SJSA1 (cell line): ENCODE results near the gene MYL1. TPM values are rescaled to one million over a fixed set of nuclear protein-coding genes. Genes with fewer than 3 reads are reported as not detected.

Experiments used
- DNase-seq, 2 experiments: peaks; one replicate each; pipeline ENCODE4 v3.0.0-alpha.2; 2015 to 2020; ENCODE audit warnings: low spot score in 2 of 2, low read depth in 1 of 2
- H3K27ac ChIP-seq: fragments of 250-450 bp; sonication (Bioruptor Pico); 2 replicates; pipeline ENCODE4 v1.5.1; 2020; ENCODE audit warnings: mild to moderate bottlenecking, moderate library complexity
- H3K27me3 ChIP-seq: fragments of 250-450 bp; sonication (Bioruptor Pico); replicated peaks from 2 replicates; pipeline ENCODE4 v1.5.1; 2020; ENCODE audit warnings: mild to moderate bottlenecking, moderate library complexity
- H3K36me3 ChIP-seq: fragments of 250-450 bp; sonication (Bioruptor Pico); 2 replicates; pipeline ENCODE4 v1.5.1; 2020; ENCODE audit warnings: mild to moderate bottlenecking
- H3K4me1 ChIP-seq: fragments of 250-450 bp; sonication (Bioruptor Pico); replicated peaks from 2 replicates; pipeline ENCODE4 v1.6.1; 2021; ENCODE audit warnings: mild to moderate bottlenecking
- H3K4me3 ChIP-seq: fragments of 250-450 bp; sonication (Bioruptor Pico); 2 replicates; pipeline ENCODE4 v1.5.1; 2020; ENCODE audit warnings: mild to moderate bottlenecking
- H3K9me3 ChIP-seq: fragments of 250-450 bp; sonication (Bioruptor Pico); replicated peaks from 2 replicates; pipeline ENCODE4 v1.5.1; 2020; ENCODE audit warnings: mild to moderate bottlenecking
- total RNA-seq: library from RNA; depleted of rRNA; stranded (reverse); fragments of >200 nt; shearing (Covaris generic); gene quantifications from 2 replicates; pipeline ENCODE4 v1.2.3, GENCODE V29; 2014; rRNA removed

Gene MYL1
- not detected in 2 replicates for total RNA-seq

DNA sequence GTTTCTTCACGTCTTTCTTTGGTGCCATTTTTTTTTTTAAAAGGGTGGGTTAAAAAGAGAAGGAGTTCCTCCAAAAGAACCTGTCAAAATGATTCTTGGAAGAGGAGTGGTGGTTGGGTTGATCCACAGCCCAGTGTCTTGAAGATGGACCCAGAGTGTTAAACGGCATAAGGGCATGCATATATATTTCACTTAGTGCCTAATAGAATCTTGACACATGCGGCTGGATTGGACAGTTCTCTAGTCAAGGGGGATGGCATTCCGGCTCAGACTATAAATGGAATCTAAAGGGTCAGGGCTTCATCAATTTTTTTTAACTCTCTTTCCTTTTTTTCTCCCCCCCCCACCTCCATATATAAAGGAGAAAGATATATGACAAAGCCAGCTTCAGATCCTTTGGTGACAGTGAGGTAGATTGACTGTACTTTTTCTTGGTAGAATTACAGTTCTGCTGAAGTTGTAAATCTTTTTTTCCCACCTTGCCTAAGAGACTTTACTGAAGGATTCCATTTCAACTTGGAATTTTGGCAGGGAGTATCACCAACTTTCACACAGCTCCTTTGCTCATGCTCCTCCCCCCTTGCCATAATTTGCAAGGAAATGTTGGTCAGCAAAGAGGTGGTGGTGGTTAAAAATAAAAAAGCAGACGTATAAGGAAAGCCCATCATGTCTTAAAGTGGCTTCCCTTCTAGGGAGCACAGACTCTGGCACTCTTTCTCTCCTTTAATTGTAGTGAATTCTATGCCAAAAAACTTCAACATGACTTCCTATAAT lies at the start of gene MYL1:
TSS of gene MYL1 (minus strand) at position 160 of the 774 bp plus-strand sequence. CDS start at position 28, 132 bp downstream.
- no peaks in the 10 kb centered on the region for H3K27me3 ChIP-seq
- no peak within 1 kb of the TSS for H3K27ac ChIP-seq
- no peak for DNase-seq
- no peaks in the 10 kb centered on the region for H3K9me3 ChIP-seq
- no peaks in the 10 kb centered on the region for H3K36me3 ChIP-seq
- H3K4me3 ChIP-seq, result no peak within 1 kb of the TSS
- no peaks in the 10 kb centered on the region for H3K4me1 ChIP-seq

DNA sequence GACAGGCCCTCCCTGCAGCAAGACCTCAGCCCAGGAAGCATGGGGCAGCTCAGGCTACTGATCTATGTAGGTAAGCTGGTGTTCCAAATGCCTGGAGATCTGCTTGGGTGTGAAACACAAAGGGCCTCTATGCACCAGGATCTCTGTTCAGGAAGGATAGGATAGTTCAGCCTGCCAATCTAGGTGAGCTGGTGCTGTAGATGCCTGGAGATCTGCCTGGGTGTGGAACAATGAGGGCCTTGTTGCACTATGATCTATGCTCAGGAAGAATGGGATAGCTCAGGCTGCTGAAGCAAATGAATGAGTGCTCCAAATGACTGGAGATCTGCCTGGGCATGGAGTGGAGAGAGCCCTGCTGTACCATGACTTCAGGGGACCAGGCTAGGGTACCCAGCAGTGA lies 48.9 kb upstream of the MYL1 start:
- DNase-seq, result no peak
- H3K27ac ChIP-seq, result no peak overlapping the region
- H3K4me1 ChIP-seq, result peaks cover 16% of the 10 kb centered on the region
- H3K4me3 ChIP-seq, result no peak overlapping the region
- H3K36me3 ChIP-seq, result no peaks in the 10 kb centered on the region
- no peaks in the 10 kb centered on the region for H3K9me3 ChIP-seq
- no peaks in the 10 kb centered on the region for H3K27me3 ChIP-seq

- H3K9me3 ChIP-seq, result no peaks in the 10 kb centered on the region
- H3K4me1 ChIP-seq, result peaks cover 16% of the 10 kb centered on the region
- no peaks in the 10 kb centered on the region for H3K36me3 ChIP-seq
- H3K4me3 ChIP-seq, result no peak overlapping the region
- H3K27ac ChIP-seq, result no peak overlapping the region
- no peaks in the 10 kb centered on the region for H3K27me3 ChIP-seq
- no peak for DNase-seq
These were observed 48.3 kb upstream of the MYL1 start for GRCh38 chr2:210363261-210363660.

DNA sequence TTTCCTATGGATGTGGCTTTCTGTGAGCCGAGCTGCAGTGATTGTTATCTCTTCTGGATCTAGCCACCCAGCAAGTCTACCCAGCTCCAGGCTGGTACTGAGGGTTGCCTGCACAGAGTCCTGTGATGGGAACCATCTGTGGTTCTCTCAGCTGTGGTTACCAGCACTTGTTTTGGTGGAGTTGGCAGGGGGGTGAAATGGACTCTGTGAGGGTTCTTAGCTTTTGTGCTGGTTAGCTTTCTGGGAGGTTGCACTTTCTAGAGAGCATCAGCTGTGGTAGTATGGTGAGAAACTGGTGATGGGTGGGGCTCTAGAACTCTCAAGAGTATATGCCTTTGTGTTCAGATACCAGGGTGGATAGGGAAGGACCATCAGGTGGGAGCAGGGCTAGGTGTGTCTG lies 45.4 kb upstream of the MYL1 start:
- no peaks in the 10 kb centered on the region for H3K4me1 ChIP-seq
- DNase-seq, result no peak
- H3K27me3 ChIP-seq, result no peaks in the 10 kb centered on the region
- H3K27ac ChIP-seq, result no peak overlapping the region
- no peaks in the 10 kb centered on the region for H3K9me3 ChIP-seq
- H3K36me3 ChIP-seq, result no peaks in the 10 kb centered on the region
- no peak overlapping the region for H3K4me3 ChIP-seq

GRCh38 chr2:210356944-210357343 lies 42.0 kb upstream of the MYL1 start:
- no peaks in the 10 kb centered on the region for H3K27me3 ChIP-seq
- no peaks in the 10 kb centered on the region for H3K36me3 ChIP-seq
- H3K4me1 ChIP-seq, result no peaks in the 10 kb centered on the region
- no peaks in the 10 kb centered on the region for H3K9me3 ChIP-seq
- H3K27ac ChIP-seq, result no peak overlapping the region
- no peak for DNase-seq
- no peak overlapping the region for H3K4me3 ChIP-seq

GRCh38 chr2:210337159-210337558 lies 22.2 kb upstream of the MYL1 start:
- Histone ChIP-seq H3K36me3 (no peaks in the 10 kb centered on the region), H3K9me3 (no peaks in the 10 kb centered on the region; the same call in 1 of the 2 replicates), H3K4me1 (no peaks in the 10 kb centered on the region), H3K27ac (no peak overlapping the region), H3K27me3 (no peaks in the 10 kb centered on the region), H3K4me3 (no peak overlapping the region)
- DNase-seq, result no peak

DNA sequence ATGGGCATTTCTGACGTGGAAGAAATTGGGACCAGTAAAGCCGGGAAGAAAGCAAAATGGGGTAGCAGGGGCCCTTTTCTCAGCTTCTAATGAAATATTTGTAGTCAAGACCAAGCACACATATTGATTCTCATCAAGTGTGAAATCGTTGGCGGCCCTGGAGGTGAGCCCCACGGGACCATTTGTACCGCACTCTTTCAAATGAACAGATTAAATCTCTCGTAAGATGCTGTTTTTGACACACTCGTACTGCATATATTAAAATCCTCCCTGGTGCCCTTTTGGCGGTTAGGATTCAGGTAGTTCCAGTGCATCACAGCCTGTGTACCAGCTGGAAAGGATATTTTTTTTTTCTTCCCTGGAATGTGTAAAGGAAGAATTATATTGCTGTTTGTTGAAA lies 9.9 kb upstream of the MYL1 start:
- Histone ChIP-seq H3K27me3 (no peaks in the 10 kb centered on the region), H3K27ac (no peak overlapping the region), H3K4me3 (no peak overlapping the region), H3K9me3 (no peaks in the 10 kb centered on the region), H3K4me1 (no peaks in the 10 kb centered on the region), H3K36me3 (no peaks in the 10 kb centered on the region)
- no peak for DNase-seq

GRCh38 chr2:210324458-210324857 lies 9.5 kb upstream of the MYL1 start:
- Histone ChIP-seq H3K9me3 (no peaks in the 10 kb centered on the region), H3K4me1 (no peaks in the 10 kb centered on the region), H3K36me3 (no peaks in the 10 kb centered on the region), H3K27me3 (no peaks in the 10 kb centered on the region), H3K4me3 (no peak overlapping the region), H3K27ac (no peak overlapping the region)
- no peak for DNase-seq

GRCh38 chr2:210323003-210323402 lies 8.0 kb upstream of the MYL1 start:
- no peaks in the 10 kb centered on the region for H3K27me3 ChIP-seq
- H3K4me1 ChIP-seq, result no peaks in the 10 kb centered on the region
- no peak for DNase-seq
- H3K36me3 ChIP-seq, result no peaks in the 10 kb centered on the region
- H3K4me3 ChIP-seq, result no peak overlapping the region
- H3K9me3 ChIP-seq, result no peaks in the 10 kb centered on the region
- no peak overlapping the region for H3K27ac ChIP-seq

GRCh38 chr2:210318891-210319290 lies 3.9 kb upstream of the MYL1 start:
- Histone ChIP-seq H3K27me3 (no peaks in the 10 kb centered on the region), H3K9me3 (no peaks in the 10 kb centered on the region), H3K36me3 (no peaks in the 10 kb centered on the region), H3K4me1 (no peaks in the 10 kb centered on the region), H3K27ac (no peak overlapping the region), H3K4me3 (no peak overlapping the region)
- no peak for DNase-seq

GRCh38 chr2:210318486-210318885 lies 3.5 kb upstream of the MYL1 start:
- no peaks in the 10 kb centered on the region for H3K27me3 ChIP-seq
- no peaks in the 10 kb centered on the region for H3K9me3 ChIP-seq
- no peak for DNase-seq
- no peak overlapping the region for H3K27ac ChIP-seq
- H3K4me1 ChIP-seq, result no peaks in the 10 kb centered on the region
- no peak overlapping the region for H3K4me3 ChIP-seq
- H3K36me3 ChIP-seq, result no peaks in the 10 kb centered on the region

DNA sequence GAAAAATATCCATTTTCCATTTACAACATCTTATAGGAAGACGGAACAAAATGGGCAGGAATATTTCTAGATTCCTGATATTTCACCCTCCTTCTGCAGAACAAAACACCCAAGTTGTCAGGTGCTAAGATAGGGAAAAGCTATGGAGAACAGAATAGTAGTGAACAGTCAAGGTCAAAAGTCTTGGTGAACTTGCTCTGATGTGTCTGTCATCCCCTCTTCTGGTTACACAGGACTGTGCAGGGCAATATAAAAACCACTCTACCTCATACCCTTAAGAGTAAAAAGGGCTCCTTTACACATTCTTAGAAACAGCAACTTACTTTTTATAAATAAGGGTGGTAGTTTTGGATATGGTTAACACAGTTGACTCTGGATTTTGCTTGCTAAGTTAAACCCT lies 4.4 kb downstream of the MYL1 start:
- Histone ChIP-seq H3K36me3 (no peaks in the 10 kb centered on the region), H3K27me3 (no peaks in the 10 kb centered on the region), H3K4me3 (no peak overlapping the region), H3K27ac (no peak overlapping the region), H3K9me3 (no peaks in the 10 kb centered on the region), H3K4me1 (no peaks in the 10 kb centered on the region)
- no peak for DNase-seq

DNA sequence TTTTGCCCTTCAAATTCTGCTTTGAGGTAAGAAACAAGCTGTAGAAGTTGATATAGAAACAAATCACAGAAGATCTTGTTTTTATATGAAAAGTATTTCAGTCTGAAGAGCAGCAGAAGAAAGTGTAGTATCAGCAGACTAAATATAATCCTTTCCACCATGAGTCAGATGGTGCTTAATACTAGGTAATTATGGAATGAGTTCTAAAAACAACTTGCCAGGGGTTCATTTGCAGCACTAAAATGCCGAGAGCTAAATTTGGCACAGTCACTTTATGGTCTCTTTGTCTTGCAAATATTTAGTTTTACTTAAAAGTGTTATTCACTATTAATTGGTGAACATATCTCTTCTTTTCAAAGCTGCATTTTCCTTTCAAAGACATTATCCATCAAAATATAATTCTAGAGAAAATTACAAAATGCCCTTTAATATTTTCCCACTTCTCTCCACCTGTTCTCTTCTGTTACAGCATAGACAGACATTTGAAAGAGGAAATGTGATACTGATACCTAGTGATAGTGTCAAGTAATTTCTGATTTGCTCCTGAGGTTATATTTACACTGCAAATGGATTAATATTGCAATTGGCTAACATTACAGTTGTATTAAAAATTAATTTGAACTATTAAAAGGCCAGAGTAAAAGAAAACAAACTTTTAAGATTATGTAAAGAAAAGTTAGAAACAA lies 5.3 kb downstream of the MYL1 start:
- Histone ChIP-seq H3K36me3 (no peaks in the 10 kb centered on the region), H3K4me1 (no peaks in the 10 kb centered on the region), H3K27me3 (no peaks in the 10 kb centered on the region), H3K27ac (no peak overlapping the region), H3K9me3 (no peaks in the 10 kb centered on the region), H3K4me3 (no peak overlapping the region)
- no peak for DNase-seq

DNA sequence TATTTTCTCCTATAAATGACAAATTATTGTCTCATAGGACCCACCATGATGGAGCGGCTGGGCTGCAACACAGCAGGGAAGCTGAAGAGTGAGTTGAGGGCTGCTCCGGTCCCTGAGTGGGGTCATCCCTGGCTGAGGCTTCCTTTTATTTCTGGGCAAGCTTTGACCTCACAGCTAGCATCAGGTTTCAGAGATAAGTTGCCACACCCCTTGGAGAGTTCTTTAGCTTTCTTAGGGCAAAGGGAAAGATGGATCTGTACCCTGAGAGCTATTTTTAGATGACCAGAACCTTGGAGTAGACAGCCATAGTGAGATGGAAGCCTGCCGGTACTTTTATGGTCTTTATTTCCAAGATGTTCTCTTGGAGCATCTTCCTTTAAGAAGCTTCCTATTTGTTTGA lies 11.5 kb downstream of the MYL1 start:
- H3K27ac ChIP-seq, result no peak overlapping the region
- H3K36me3 ChIP-seq, result no peaks in the 10 kb centered on the region
- H3K9me3 ChIP-seq, result no peaks in the 10 kb centered on the region
- H3K27me3 ChIP-seq, result no peaks in the 10 kb centered on the region
- H3K4me3 ChIP-seq, result no peak overlapping the region
- no peak for DNase-seq
- H3K4me1 ChIP-seq, result no peaks in the 10 kb centered on the region
